Measurements from ENCODE around the gene FAM25A. TPM values are rescaled to one million over a fixed set of nuclear protein-coding genes. Genes with fewer than 3 reads are reported as not detected.
"Not testable (repeated sequence)": the region's sequence is repeated elsewhere in the genome, so short reads cannot be mapped to it uniquely, and the experiment has no call there.

The FAM25A gene
- total RNA-seq, result not detected in 3 replicates
- long read RNA-seq, result 0 reads

DNA sequence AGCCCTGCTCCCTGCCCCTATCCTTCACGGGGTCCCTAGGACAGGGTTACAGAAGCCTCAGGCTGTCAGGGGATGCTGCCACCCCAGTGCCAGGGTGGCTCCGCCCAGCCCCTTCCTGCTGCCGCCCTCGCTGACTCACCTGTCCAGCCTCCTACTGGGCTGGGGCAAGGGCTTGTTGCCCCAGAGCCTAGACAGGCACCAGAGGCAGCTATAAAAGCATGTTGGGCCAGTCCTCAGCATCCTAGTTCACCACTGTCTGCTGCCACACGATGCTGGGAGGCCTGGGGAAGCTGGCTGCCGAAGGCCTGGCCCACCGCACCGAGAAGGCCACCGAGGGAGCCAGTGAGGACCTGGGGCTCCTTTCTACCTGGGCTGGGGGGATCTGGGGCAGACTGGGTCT lies at the start of gene FAM25A:
Gene FAM25A, plus strand, starts transcription at position 239 of the 400 bp plus-strand sequence. Its CDS starts 31 bp downstream, at position 270.
- peaks cover 12% of the 10 kb centered on the region for H3K4me1 Mint-ChIP-seq (ENCODE audit: low read depth)
- not testable (repeated sequence) for DNase-seq (ENCODE audit: low spot score); H3K27ac Mint-ChIP-seq (ENCODE audit: unreplicated experiment); H3K9me3 Mint-ChIP-seq (ENCODE audit: low read depth); H3K27me3 Mint-ChIP-seq (ENCODE audit: low read depth); H3K4me3 Mint-ChIP-seq (ENCODE audit: unreplicated experiment); H3K36me3 Mint-ChIP-seq (ENCODE audit: low read depth)

DNA sequence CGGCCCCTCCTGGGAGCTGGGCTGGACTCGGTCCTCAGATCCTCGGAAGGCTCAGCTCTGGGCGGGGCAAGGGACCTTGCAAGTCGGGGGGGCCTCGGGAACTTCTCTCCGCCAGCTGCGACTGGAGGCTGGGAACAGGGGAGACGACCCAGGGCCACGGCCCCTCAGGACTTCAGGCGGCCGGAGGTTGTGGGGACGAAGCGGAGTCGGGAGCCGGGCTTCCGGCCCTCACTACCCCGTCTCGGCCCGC lies 49.2 kb upstream of the FAM25A start:
- no peaks in the 10 kb centered on the region for H3K9me3 Mint-ChIP-seq (ENCODE audit: low read depth)
- no peak for DNase-seq (ENCODE audit: low spot score)
- no peaks in the 10 kb centered on the region for H3K36me3 Mint-ChIP-seq (ENCODE audit: low read depth)
- H3K27me3 Mint-ChIP-seq (ENCODE audit: low read depth), result no peaks in the 10 kb centered on the region
- H3K27ac Mint-ChIP-seq (ENCODE audit: unreplicated experiment), result peak overlapping the region; percentile 96
- peaks cover 51% of the 10 kb centered on the region for H3K4me1 Mint-ChIP-seq (ENCODE audit: low read depth)
- peak overlapping the region; percentile 89 for H3K4me3 Mint-ChIP-seq (ENCODE audit: unreplicated experiment)
- TF ChIP-seq, protein P1, sequence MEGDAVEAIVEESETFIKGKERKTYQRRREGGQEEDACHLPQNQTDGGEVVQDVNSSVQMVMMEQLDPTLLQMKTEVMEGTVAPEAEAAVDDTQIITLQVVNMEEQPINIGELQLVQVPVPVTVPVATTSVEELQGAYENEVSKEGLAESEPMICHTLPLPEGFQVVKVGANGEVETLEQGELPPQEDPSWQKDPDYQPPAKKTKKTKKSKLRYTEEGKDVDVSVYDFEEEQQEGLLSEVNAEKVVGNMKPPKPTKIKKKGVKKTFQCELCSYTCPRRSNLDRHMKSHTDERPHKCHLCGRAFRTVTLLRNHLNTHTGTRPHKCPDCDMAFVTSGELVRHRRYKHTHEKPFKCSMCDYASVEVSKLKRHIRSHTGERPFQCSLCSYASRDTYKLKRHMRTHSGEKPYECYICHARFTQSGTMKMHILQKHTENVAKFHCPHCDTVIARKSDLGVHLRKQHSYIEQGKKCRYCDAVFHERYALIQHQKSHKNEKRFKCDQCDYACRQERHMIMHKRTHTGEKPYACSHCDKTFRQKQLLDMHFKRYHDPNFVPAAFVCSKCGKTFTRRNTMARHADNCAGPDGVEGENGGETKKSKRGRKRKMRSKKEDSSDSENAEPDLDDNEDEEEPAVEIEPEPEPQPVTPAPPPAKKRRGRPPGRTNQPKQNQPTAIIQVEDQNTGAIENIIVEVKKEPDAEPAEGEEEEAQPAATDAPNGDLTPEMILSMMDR (IDR thresholded peaks at IDR 0.05), result no peak

DNA sequence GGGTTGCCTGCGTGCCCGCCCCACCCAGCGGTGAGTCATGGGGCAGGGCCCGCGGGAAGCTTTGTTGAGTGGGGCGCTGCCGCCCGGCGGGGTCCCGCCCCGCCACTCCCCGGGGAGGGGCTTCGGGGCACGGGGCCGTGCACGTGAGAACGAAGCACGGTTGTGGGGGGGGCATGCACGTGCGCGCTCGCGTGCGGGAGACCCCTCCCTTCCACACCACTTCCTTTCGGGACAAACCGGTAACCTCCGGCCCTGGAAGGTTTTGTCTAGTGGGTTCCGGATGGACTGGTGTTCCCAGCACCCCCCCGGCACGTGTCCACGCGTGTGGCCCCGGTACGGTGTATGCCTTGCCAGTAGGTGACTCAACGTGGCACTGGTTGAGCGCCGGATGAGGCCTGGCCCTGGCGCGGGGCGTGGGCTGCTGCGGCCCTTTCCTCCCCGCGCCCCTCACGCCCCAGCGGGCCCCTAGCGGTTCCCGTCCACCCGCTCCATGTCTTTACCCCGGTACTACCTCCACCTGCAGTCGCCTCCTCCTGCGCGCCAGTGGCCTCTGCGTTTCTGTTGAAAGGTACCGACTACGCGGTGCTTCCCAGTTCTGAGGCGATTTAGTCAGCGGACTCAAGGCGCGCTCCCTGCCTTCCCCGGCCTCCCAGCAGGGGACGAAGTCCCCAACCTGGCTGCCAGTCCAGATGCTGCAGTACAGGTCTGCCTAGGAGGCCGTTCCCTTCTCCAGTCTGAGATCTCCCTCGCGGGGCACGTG lies 48.7 kb upstream of the FAM25A start:
- H3K36me3 Mint-ChIP-seq (ENCODE audit: low read depth), result no peaks in the 10 kb centered on the region
- TF ChIP-seq, protein P1 (IDR thresholded peaks at IDR 0.05), result peak; percentile 17
- H3K4me3 Mint-ChIP-seq (ENCODE audit: unreplicated experiment), result peak overlapping the region; percentile 89
- H3K9me3 Mint-ChIP-seq (ENCODE audit: low read depth), result no peaks in the 10 kb centered on the region
- peaks cover 47% of the 10 kb centered on the region for H3K4me1 Mint-ChIP-seq (ENCODE audit: low read depth)
- no peaks in the 10 kb centered on the region for H3K27me3 Mint-ChIP-seq (ENCODE audit: low read depth)
- peak overlapping the region; percentile 97 for H3K27ac Mint-ChIP-seq (ENCODE audit: unreplicated experiment)
- DNase-seq (ENCODE audit: low spot score), result peak; percentile 96

DNA sequence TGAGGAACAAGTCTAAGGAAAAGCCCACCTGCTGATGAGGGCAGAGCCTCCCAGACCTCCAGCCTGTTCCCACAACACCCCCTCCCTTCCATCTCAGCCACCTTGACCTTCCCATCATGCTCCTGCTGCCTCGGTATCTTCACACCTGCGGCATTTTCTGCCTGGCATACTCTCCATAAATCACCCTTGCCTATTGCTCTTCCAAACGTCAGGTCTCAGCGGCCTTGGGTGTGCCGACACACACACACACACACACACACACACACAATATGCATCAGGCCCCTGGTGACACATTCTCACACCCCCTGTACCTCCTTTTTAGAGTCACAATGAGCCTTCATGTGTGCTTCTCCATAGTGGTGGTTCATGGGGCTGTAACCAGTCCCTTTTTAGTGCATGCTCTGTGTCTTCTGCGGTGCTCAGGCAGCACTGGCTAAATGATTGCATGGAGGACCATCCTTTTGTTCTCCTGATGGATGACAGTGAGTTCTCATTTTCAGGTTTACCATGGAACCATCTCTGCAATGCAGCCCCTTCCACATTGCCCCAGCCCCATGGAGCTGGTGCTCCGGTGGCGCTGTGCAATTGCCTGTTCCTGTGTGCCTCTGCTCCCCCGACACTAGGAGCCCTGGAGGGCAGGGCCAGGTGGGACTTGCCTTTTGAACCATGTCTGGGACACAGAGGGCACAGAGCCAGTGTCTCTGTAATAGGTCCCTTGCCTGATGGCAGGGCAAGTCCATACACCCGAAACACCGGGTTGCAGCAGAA lies 47.3 kb upstream of the FAM25A start:
- H3K4me3 Mint-ChIP-seq (ENCODE audit: unreplicated experiment), result no peak overlapping the region

DNA sequence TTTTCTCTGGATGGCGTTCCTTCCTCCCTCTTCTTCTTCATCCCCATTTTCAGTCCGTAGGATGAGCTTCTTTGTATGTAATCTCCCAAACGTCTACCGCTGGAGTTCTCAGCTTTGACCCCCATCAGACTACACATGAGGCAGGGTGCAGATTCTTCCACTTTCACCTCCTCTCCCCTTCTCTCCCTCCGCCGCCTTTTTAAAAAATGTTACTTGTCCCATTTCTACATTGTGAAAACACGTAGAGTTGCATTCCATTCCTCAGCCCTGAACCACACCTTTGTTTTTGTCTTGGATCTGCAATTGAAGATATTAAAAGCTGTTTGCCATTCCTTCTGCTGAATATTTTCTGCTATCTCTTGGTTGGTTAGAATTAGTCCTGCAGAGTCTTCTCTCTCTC lies 45.6 kb upstream of the FAM25A start:
- H3K27me3 Mint-ChIP-seq (ENCODE audit: low read depth), result no peaks in the 10 kb centered on the region
- peaks cover 64% of the 10 kb centered on the region for H3K4me1 Mint-ChIP-seq (ENCODE audit: low read depth)
- no peak overlapping the region for H3K4me3 Mint-ChIP-seq (ENCODE audit: unreplicated experiment)
- no peaks in the 10 kb centered on the region for H3K9me3 Mint-ChIP-seq (ENCODE audit: low read depth)
- TF ChIP-seq, protein P1 (IDR thresholded peaks at IDR 0.05), result no peak
- H3K27ac Mint-ChIP-seq (ENCODE audit: unreplicated experiment), result peak overlapping the region; percentile 19
- no peak for DNase-seq (ENCODE audit: low spot score)
- H3K36me3 Mint-ChIP-seq (ENCODE audit: low read depth), result no peaks in the 10 kb centered on the region

More for the DNA sequence above, 47.3 kb upstream of the FAM25A start:
- Mint-ChIP-seq H3K27me3 (ENCODE audit: low read depth) (no peaks in the 10 kb centered on the region), H3K4me1 (ENCODE audit: low read depth) (peaks cover 53% of the 10 kb centered on the region), H3K27ac (ENCODE audit: unreplicated experiment) (peak overlapping the region; percentile 74), H3K9me3 (ENCODE audit: low read depth) (no peaks in the 10 kb centered on the region), H3K36me3 (ENCODE audit: low read depth) (no peaks in the 10 kb centered on the region)
- no peak for DNase-seq (ENCODE audit: low spot score)
- TF ChIP-seq, protein P1 (IDR thresholded peaks at IDR 0.05), result no peak

Data from chondrocyte (in vitro differentiated cells).